Mucosa of descending colon (tissue), 3 donors: Measurements from ENCODE around the gene FRS2. TPM values are rescaled to one million over a fixed set of nuclear protein-coding genes. Genes with fewer than 3 reads are reported as not detected.

Experiments
- ATAC-seq: fragments of 200-7000 bp; cut with Tn5 transposase; one replicate; pipeline ENCODE4 v1.9.1; 2020; ENCODE audit warnings: mild to moderate bottlenecking, moderate library complexity
- DNase-seq, 3 donors: peaks; one replicate each; pipeline ENCODE4 v3.0.0-alpha.2; 2020
- H3K36me3 ChIP-seq: fragments of 200-600 bp; one replicate; pipeline ENCODE4 v1.8.0; 2021; ENCODE audit warnings: low read depth, mild to moderate bottlenecking
- H3K4me1 ChIP-seq: fragments of 200-600 bp; one replicate; pipeline ENCODE4 v1.8.0; 2021; ENCODE audit warnings: low read depth, mild to moderate bottlenecking
- H3K4me3 ChIP-seq: fragments of 200-600 bp; one replicate; pipeline ENCODE4 v1.8.0; 2021; ENCODE audit warnings: mild to moderate bottlenecking
- H3K9me3 ChIP-seq: fragments of 200-600 bp; one replicate; pipeline ENCODE4 v1.8.0; 2021; ENCODE audit warnings: mild to moderate bottlenecking
- CTCF ChIP-seq: fragments of 200-600 bp; IDR thresholded peaks from one replicate; pipeline ENCODE4 v1.8.0; 2022; ENCODE audit warnings: antibody characterized with exemption, mild to moderate bottlenecking
- intact Hi-C, 2 donors: fragments of 100-400 bp; cut with DNase I in 1 of 2; cut with micrococcal nuclease in 1 of 2; formaldehyde crosslinking; loops; one replicate each; pipeline versions ENCODE4 v1.11.0 to v1.11.1; 2022; cut with DNase I, micrococcal nuclease
- total RNA-seq, 3 donors: library from RNA; stranded (reverse); fragmentation: NEBNext Ultra II Directional in 2 of 3; extraction: Animal tissue kit (Norgen Biotek cat#: 25700) in 2 of 3; gene quantifications; one replicate each; pipeline versions ENCODE4 v1.2.1 to v1.2.4, GENCODE V29; 2021 to 2023
- donor health status: DM: no; HTN: no; CAD: no; lungs with moderate emphysema.
- donor health status: DM: no; HTN: no; CAD: no.
- donor health status: DM: no; HTN: yes; CAD: no.

FRS2 gene
- total RNA-seq, 3 donors from 2014 or later = 24.2 to 30.8 (median 30.3) TPM

- ATAC-seq (no peak), DNase-seq (no peak)
- Histone ChIP-seq H3K36me3 (no peaks in the 10 kb centered on the region), H3K9me3 (no peaks in the 10 kb centered on the region), H3K4me3 (no peak overlapping the region), H3K4me1 (peaks cover 6% of the 10 kb centered on the region)
- intact Hi-C loops = no loop called here
- no peak for TF ChIP-seq CTCF
Measured at GRCh38 chr12:69583203-69583602, 113.0 kb downstream of the FRS2 start.

- ATAC-seq (peak; percentile 100), DNase-seq (peak; percentile 97 to 98 (median 98))
- Histone ChIP-seq H3K4me3 (peak within 1 kb of the TSS; percentile 89), H3K9me3 (no peaks in the 10 kb centered on the region), H3K4me1 (peaks cover 6% of the 10 kb centered on the region), H3K36me3 (no peaks in the 10 kb centered on the region)
- intact Hi-C loops = no loop called here
- TF ChIP-seq CTCF = no peak
Measured at GRCh38 chr12:69585189-69586062, 115.2 kb downstream of the FRS2 start, which contains the start of gene CCT2. TSS of gene CCT2 (plus strand) at chr12:69585459. CDS start at chr12:69585522, 63 bp downstream.

- H3K4me1 ChIP-seq = peaks cover 6% of the 10 kb centered on the region
- no peak for TF ChIP-seq CTCF
- no peak for DNase-seq
- H3K36me3 ChIP-seq = peaks cover 4% of the 10 kb centered on the region
- H3K9me3 ChIP-seq = no peaks in the 10 kb centered on the region
- intact Hi-C loops = no loop called here
- ATAC-seq = no peak
- no peak overlapping the region for H3K4me3 ChIP-seq
Measured at GRCh38 chr12:69588527-69588926, 118.3 kb downstream of the FRS2 start.

- no peak for DNase-seq
- Histone ChIP-seq H3K9me3 (no peaks in the 10 kb centered on the region), H3K36me3 (peaks cover 4% of the 10 kb centered on the region), H3K4me3 (no peak overlapping the region), H3K4me1 (peaks cover 6% of the 10 kb centered on the region)
- ATAC-seq = no peak
- intact Hi-C loops = no loop called here
- TF ChIP-seq CTCF = no peak
Measured at GRCh38 chr12:69589082-69589481, 118.9 kb downstream of the FRS2 start.

GRCh38 chr12:69595689-69596088 lies 125.5 kb downstream of the FRS2 start:
- ATAC-seq = no peak
- intact Hi-C loops = no loop called here
- H3K4me3 ChIP-seq = no peak overlapping the region
- DNase-seq = no peak
- TF ChIP-seq CTCF = no peak
- H3K36me3 ChIP-seq = peaks cover 12% of the 10 kb centered on the region
- H3K9me3 ChIP-seq = no peaks in the 10 kb centered on the region
- peaks cover 10% of the 10 kb centered on the region for H3K4me1 ChIP-seq
